H1 (cell line): ENCODE results near the gene GNB1. TPM values are rescaled to one million over a fixed set of nuclear protein-coding genes. Genes with fewer than 3 reads are reported as not detected.

ENCODE experiments used
- CTCF ChIA-PET: fragments of 300-600 bp; sonication (Branson Sonifier 250); formaldehyde crosslinking; loops from one replicate; lab custom pipeline; 2021; ENCODE audit not compliant: partially characterized antibody; lab: Charles Lee
- POLR2A ChIA-PET: fragments of 300-600 bp; sonication (Branson Sonifier 250); formaldehyde crosslinking; loops from one replicate; lab custom pipeline; 2021; ENCODE audit warnings: inconsistent platforms; ENCODE audit not compliant: partially characterized antibody; lab: Charles Lee
- DNase-seq, 2 experiments: peaks; one replicate each; pipeline versions ENCODE4 v3.0.0 to v3.0.0-alpha.2; 2010 to 2022; ENCODE audit warnings: low spot score in 2 of 2, low read depth in 1 of 2, mixed read lengths in 1 of 2
- FAIRE-seq: peaks from 2 replicates; lab custom pipeline; 2011; peaks lifted over from hg19 to GRCh38; lab: Jason Lieb, UNC
- H2AFZ ChIP-seq: 2 replicates; pipeline ENCODE4 v1.8.1; 2012; ENCODE audit warnings: low read length, inconsistent platforms
- H2AK5ac ChIP-seq: 2 replicates; pipeline ENCODE4 v1.6.1; 2013; ENCODE audit warnings: low read depth, low read length
- H2BK120ac ChIP-seq: replicated peaks from 2 replicates; pipeline ENCODE3; 2013; ENCODE audit warnings: low read depth, low read length, inconsistent platforms
- H2BK12ac ChIP-seq: 2 replicates; pipeline ENCODE4 v1.6.1; 2013; ENCODE audit warnings: low read depth, low read length
- H2BK15ac ChIP-seq: 2 replicates; pipeline ENCODE4 v1.6.1; 2013; ENCODE audit warnings: low read length
- H2BK20ac ChIP-seq: 2 replicates; pipeline ENCODE4 v1.6.1; 2013; ENCODE audit warnings: low read length
- H2BK5ac ChIP-seq: 2 replicates; pipeline ENCODE4 v1.6.1; 2013; ENCODE audit warnings: low read depth, low read length
- H3K14ac ChIP-seq: 2 replicates; pipeline ENCODE4 v1.6.1; 2013; ENCODE audit warnings: inconsistent platforms; ENCODE audit not compliant: insufficient read length
- H3K18ac ChIP-seq: 2 replicates; pipeline ENCODE4 v1.6.1; 2013; ENCODE audit warnings: low read length; ENCODE audit errors: extremely low read depth
- H3K23ac ChIP-seq: 2 replicates; pipeline ENCODE4 v1.6.1; 2013; ENCODE audit warnings: inconsistent platforms; ENCODE audit not compliant: insufficient read length
- H3K23me2 ChIP-seq: 2 replicates; pipeline ENCODE4 v1.6.1; 2013; ENCODE audit warnings: low read depth, low read length
- H3K27ac ChIP-seq: 2 replicates; pipeline ENCODE4 v1.6.1; 2011; ENCODE audit warnings: low read depth, low read length, inconsistent platforms
- H3K27me3 ChIP-seq, 4 experiments: replicated peaks in 1 of 4; 1 replicate in 1 of 4; 2 replicates in 3 of 4; pipeline versions ENCODE4 v1.6.1 to v1.8.1; 2011 to 2013; ENCODE audit warnings: low read length in 3 of 4, mild to moderate bottlenecking in 3 of 4, inconsistent platforms in 2 of 4, mixed read lengths in 2 of 4, moderate library complexity in 1 of 4; ENCODE audit not compliant: control insufficient read depth in 3 of 4, insufficient read depth in 3 of 4; ENCODE audit errors: extremely low read depth in 1 of 4
- H3K36me3 ChIP-seq, 4 experiments: 2 replicates each; pipeline versions ENCODE4 v1.6.1 to v1.8.1; 2011 to 2013; ENCODE audit warnings: mild to moderate bottlenecking in 4 of 4, low read length in 3 of 4, moderate library complexity in 2 of 4, control low read depth in 1 of 4, inconsistent platforms in 1 of 4; ENCODE audit not compliant: insufficient read depth in 4 of 4, control insufficient read depth in 2 of 4
- H3K4ac ChIP-seq: replicated peaks from 2 replicates; pipeline ENCODE3; 2013; ENCODE audit warnings: low read length, low read depth, mixed read lengths, inconsistent platforms; ENCODE audit not compliant: insufficient read length
- H3K4me1 ChIP-seq, 4 experiments: replicated peaks in 1 of 4; 1 replicate in 1 of 4; 2 replicates in 3 of 4; pipeline versions ENCODE4 v1.6.1 to v1.8.1; 2011 to 2013; ENCODE audit warnings: low read length in 3 of 4, inconsistent platforms in 2 of 4, mixed read lengths in 1 of 4; ENCODE audit not compliant: insufficient read depth in 4 of 4, control insufficient read depth in 3 of 4
- H3K4me2 ChIP-seq, 2 experiments: 2 replicates each; pipeline versions ENCODE4 v1.6.1 to v1.8.1; 2011 to 2013; ENCODE audit warnings: low read depth in 2 of 2, low read length in 2 of 2, control low read depth in 1 of 2, inconsistent platforms in 1 of 2, mild to moderate bottlenecking in 1 of 2; ENCODE audit not compliant: insufficient read depth in 1 of 2
- H3K4me3 ChIP-seq, 4 experiments: fragments of 200-600, 300-600 bp in 1 of 4; sonication (generic), shearing (Covaris generic), sonication (Bioruptor Twin) in 1 of 4; 2 replicates each; pipeline versions ENCODE4 v1.5.1 to v1.8.1; 2011 to 2016; ENCODE audit warnings: low read length in 4 of 4, low read depth in 3 of 4, control low read depth in 2 of 4, inconsistent platforms in 2 of 4, mild to moderate bottlenecking in 2 of 4, mixed read lengths in 1 of 4, moderate library complexity in 1 of 4; ENCODE audit not compliant: insufficient read depth in 2 of 4; ENCODE audit errors: extremely low read depth in 1 of 4
- H3K56ac ChIP-seq: replicated peaks from 2 replicates; pipeline ENCODE3; 2013; ENCODE audit warnings: low read depth, mild to moderate bottlenecking, mixed read lengths, low read length, inconsistent platforms; ENCODE audit not compliant: insufficient read length
- H3K79me1 ChIP-seq: 2 replicates; pipeline ENCODE4 v1.6.1; 2013; ENCODE audit warnings: low read depth, low read length, control low read depth
- H3K79me2 ChIP-seq, 2 experiments: 2 replicates each; pipeline versions ENCODE4 v1.6.1 to v1.8.1; 2012 to 2013; ENCODE audit warnings: low read length in 2 of 2, mild to moderate bottlenecking in 2 of 2, inconsistent platforms in 1 of 2; ENCODE audit not compliant: insufficient read depth in 2 of 2, control insufficient read depth in 1 of 2
- H3K9ac ChIP-seq, 4 experiments: replicated peaks in 1 of 4; 1 replicate in 1 of 4; 2 replicates in 3 of 4; pipeline versions ENCODE4 v1.6.1 to v1.8.1; 2011 to 2013; ENCODE audit warnings: low read depth in 3 of 4, low read length in 3 of 4, control low read depth in 2 of 4, mild to moderate bottlenecking in 2 of 4, moderate library complexity in 2 of 4, inconsistent platforms in 1 of 4; ENCODE audit errors: extremely low read depth in 1 of 4
- H3K9me3 ChIP-seq, 2 experiments: 2 replicates each; pipeline versions ENCODE4 v1.6.1 to v1.8.1; 2012 to 2013; ENCODE audit warnings: mild to moderate bottlenecking in 2 of 2, moderate library complexity in 2 of 2, control low read depth in 1 of 2, inconsistent platforms in 1 of 2, low read depth in 1 of 2, low read length in 1 of 2, mixed read lengths in 1 of 2; ENCODE audit not compliant: insufficient read depth in 2 of 2
- H4K20me1 ChIP-seq, 2 experiments: replicated peaks in 1 of 2; 2 replicates each; pipeline versions ENCODE3 to v1.8.1; 2011 to 2013; ENCODE audit warnings: inconsistent platforms in 2 of 2, low read length in 2 of 2, mild to moderate bottlenecking in 1 of 2; ENCODE audit not compliant: insufficient read depth in 2 of 2, control insufficient read depth in 1 of 2
- H4K5ac ChIP-seq: 2 replicates; pipeline ENCODE4 v1.6.1; 2013; ENCODE audit warnings: low read length, low read depth, mixed read lengths, inconsistent platforms; ENCODE audit not compliant: insufficient read length
- H4K8ac ChIP-seq: 2 replicates; pipeline ENCODE4 v1.8.0; 2013; ENCODE audit warnings: mild to moderate bottlenecking, moderate library complexity, low read length, inconsistent platforms; ENCODE audit not compliant: insufficient read depth; ENCODE audit errors: extremely low read depth
- H4K91ac ChIP-seq: replicated peaks from 2 replicates; pipeline ENCODE3; 2013; ENCODE audit warnings: low read length, mixed read lengths, inconsistent platforms; ENCODE audit not compliant: insufficient read length
- BCL11A ChIP-seq, 2 experiments: IDR thresholded peaks; one replicate each; pipeline ENCODE4 v1.6.1; 2011; ENCODE audit warnings: low read depth in 2 of 2, low read length in 2 of 2, mild to moderate bottlenecking in 2 of 2
- GTF2F1 ChIP-seq: IDR thresholded peaks from 2 replicates; pipeline ENCODE4 v1.6.1; 2012; ENCODE audit warnings: low read depth, low read length, improper control_type of control experiment, borderline replicate concordance
- JUND ChIP-seq: IDR thresholded peaks from 2 replicates; pipeline ENCODE4 v1.6.1; 2011; ENCODE audit warnings: mild to moderate bottlenecking, improper control_type of control experiment, low read length
- MAFK ChIP-seq: IDR thresholded peaks from 2 replicates; pipeline ENCODE4 v1.6.1; 2012; ENCODE audit warnings: low read depth, mild to moderate bottlenecking, improper control_type of control experiment, low read length
- NRF1 ChIP-seq: IDR thresholded peaks from 2 replicates; pipeline ENCODE4 v1.6.1; 2011; ENCODE audit warnings: mild to moderate bottlenecking, low read depth, low read length, improper control_type of control experiment
- RAD21 ChIP-seq, 2 experiments: IDR thresholded peaks in 1 of 2; conservative IDR thresholded peaks in 1 of 2; 2 replicates each; pipeline ENCODE4 v1.6.1; 2011; ENCODE audit warnings: low read depth in 2 of 2, low read length in 2 of 2, improper control_type of control experiment in 1 of 2, inconsistent platforms in 1 of 2, mild to moderate bottlenecking in 1 of 2, moderate library complexity in 1 of 2
- TBP ChIP-seq: IDR thresholded peaks from 2 replicates; pipeline ENCODE4 v1.6.1; 2011; ENCODE audit warnings: low read depth, low read length, improper control_type of control experiment
- TEAD4 ChIP-seq: IDR thresholded peaks from 2 replicates; pipeline ENCODE4 v1.6.1; 2012; ENCODE audit warnings: low read depth, low read length, inconsistent platforms, mixed read lengths
- WGBS, 2 experiments: shearing (Covaris generic) in 1 of 2; methylation state at CpG; one replicate each; pipeline versions ENCODE4 v1.1.6 to v1.1.7; 2013 to 2015; ENCODE audit warnings: low lambda C conversion rate in 2 of 2, mixed read lengths in 2 of 2, inconsistent platforms in 1 of 2, low coverage in 1 of 2, missing lambda C conversion rate in 1 of 2; ENCODE audit not compliant: insufficient replicate concordance in 2 of 2, insufficient coverage in 1 of 2, insufficient read length in 1 of 2; ENCODE audit errors: extremely low coverage in 1 of 2, missing lambda C conversion rate in 1 of 2; 5-methylcytosine and 5-hydroxymethylcytosine counted together
- polyA plus RNA-seq, 7 experiments: library from polyadenylated mRNA; depleted of rRNA in 3 of 7; stranded (reverse) in 5 of 7; unstranded in 2 of 7; fragments of >200 nt in 5 of 7; fragments of 200-250 nt in 2 of 7; gene quantifications; 1 replicate in 5 of 7; 2 replicates in 1 of 7; 4 replicates in 1 of 7; pipeline versions ENCODE4 v1.2.1 to v1.2.3, GENCODE V29; 2011 to 2013; ENCODE audit warnings: missing spikeins in 2 of 7, mixed read lengths in 2 of 7
- total RNA-seq: library from RNA; stranded (reverse); fragmentation: NEBNext Ultra II Directional; extraction: Animal tissue kit (Norgen Biotek cat#: 25700); gene quantifications from 2 replicates; pipeline ENCODE4 v1.2.1, GENCODE V29; 2021
- TF ChIP-seq, protein P1 (sequence below): IDR thresholded peaks from 2 replicates; pipeline ENCODE4 v1.6.1; 2012; ENCODE audit warnings: inconsistent platforms
- TF ChIP-seq, protein P2 (sequence below): IDR thresholded peaks from 2 replicates; pipeline ENCODE4 v1.6.1; 2012; ENCODE audit warnings: low read length, inconsistent platforms

The GNB1 gene
- total and polyA plus RNA-seq, 2 of the 8 experiments (the other 6 are each of a cell fraction or from before 2014, with no cell fraction given): 343 to 382 TPM

DNA sequence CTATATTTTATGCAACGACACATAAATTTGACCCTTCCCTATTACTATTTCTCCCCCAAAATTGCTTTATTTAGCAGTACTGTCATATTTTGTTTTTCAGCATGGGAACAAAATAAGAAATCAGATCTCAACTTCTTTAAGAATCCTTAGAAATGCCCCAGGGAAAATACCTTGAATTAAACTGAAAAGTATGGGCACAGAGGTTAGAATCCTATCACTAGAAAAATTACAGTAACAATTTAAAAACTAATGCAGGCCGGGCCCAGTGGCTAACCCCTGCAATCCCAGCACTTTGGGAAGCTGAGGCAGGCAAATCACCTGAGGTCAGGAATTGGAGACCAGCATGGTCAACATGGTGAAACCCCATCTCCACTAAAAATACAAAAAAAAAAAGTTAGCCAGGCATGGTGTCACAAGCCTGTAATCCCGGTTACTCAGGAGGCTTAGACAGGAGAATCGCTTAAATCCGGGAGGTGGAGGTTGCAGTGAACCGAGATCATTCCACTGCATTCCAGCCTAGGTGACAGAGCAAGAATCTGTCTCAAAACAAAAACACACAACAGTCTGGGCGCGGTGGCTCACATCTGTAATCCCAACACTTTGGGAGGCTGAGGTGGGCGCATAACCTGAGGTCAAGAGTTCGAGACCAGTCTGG is 51.4 kb downstream of the GNB1 start:
- Histone ChIP-seq H3K79me2 (peaks cover 12 to 86% of the 10 kb centered on the region in 2 experiments; a peak in 3 of 4 replicates), H3K9ac (no peak overlapping the region), H2BK20ac (no peak overlapping the region), H3K27me3 (no peaks in the 10 kb centered on the region), H3K56ac (no peak overlapping the region), H3K36me3 (peaks cover 0 to 10% (median 3%) of the 10 kb centered on the region in 4 experiments; a peak in 4 of 8 replicates), H2BK15ac (no peak overlapping the region), H3K14ac (no peak overlapping the region), H2AFZ (no peak overlapping the region), H4K91ac (no peak overlapping the region), H3K4me3 (no peak overlapping the region), H2BK5ac (no peak overlapping the region), H3K79me1 (peaks cover 7% of the 10 kb centered on the region), H2BK12ac (no peak overlapping the region), H3K9me3 (no peaks in the 10 kb centered on the region), H3K27ac (no peak overlapping the region), H4K20me1 (peaks cover 19% of the 10 kb centered on the region in 2 experiments), H3K4me2 (no peak overlapping the region), H3K23ac (no peak overlapping the region), H3K18ac (no peak overlapping the region), H4K5ac (no peak overlapping the region), H2BK120ac (no peak overlapping the region), H3K4me1 (0 out of 7 replicates have a peak, but pooled peaks cover 0 to 2% (median 0%) of the 10 kb centered on the region in 4 experiments), H3K4ac (no peak overlapping the region), H2AK5ac (no peak overlapping the region), H3K23me2 (no peaks in the 10 kb centered on the region), H4K8ac (no peak overlapping the region)
- CTCF ChIA-PET: interaction anchor here (0.6 to 0.7 kb wide), 3 partner anchors 9 to 1593 kb away, joined by 3 read pairs; no protein-coding TSS in a partner anchor
- no peak for DNase-seq
- 94% methylated on average over 10 of the region's 10 CpGs; no CpG with 5 or more reads in 1 of the 2 experiments for WGBS, 2 experiments
- FAIRE-seq: no peak
- POLR2A ChIA-PET: interaction anchor here (0.7 to 2.3 kb wide), 4 partner anchors 10 to 245 kb away, joined by 3 to 6 read pairs (median 4); no protein-coding TSS in a partner anchor
- TF ChIP-seq TBP (no peak), NRF1 (no peak), MAFK (no peak), BCL11A (IDR thresholded peaks at IDR 0.05; ENCODE audit: low read depth in 2 of 2, low read length in 2 of 2) (no peak), RAD21 (IDR thresholded peaks at IDR 0.05 in 1 of 2, conservative IDR thresholded peaks at IDR 0.05 in 1 of 2; ENCODE audit: low read depth in 2 of 2, low read length in 2 of 2) (no peak), JUND (no peak), TEAD4 (no peak), GTF2F1 (no peak)
- TF ChIP-seq, protein P1, sequence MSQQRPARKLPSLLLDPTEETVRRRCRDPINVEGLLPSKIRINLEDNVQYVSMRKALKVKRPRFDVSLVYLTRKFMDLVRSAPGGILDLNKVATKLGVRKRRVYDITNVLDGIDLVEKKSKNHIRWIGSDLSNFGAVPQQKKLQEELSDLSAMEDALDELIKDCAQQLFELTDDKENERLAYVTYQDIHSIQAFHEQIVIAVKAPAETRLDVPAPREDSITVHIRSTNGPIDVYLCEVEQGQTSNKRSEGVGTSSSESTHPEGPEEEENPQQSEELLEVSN: no peak
- TF ChIP-seq, protein P2, sequence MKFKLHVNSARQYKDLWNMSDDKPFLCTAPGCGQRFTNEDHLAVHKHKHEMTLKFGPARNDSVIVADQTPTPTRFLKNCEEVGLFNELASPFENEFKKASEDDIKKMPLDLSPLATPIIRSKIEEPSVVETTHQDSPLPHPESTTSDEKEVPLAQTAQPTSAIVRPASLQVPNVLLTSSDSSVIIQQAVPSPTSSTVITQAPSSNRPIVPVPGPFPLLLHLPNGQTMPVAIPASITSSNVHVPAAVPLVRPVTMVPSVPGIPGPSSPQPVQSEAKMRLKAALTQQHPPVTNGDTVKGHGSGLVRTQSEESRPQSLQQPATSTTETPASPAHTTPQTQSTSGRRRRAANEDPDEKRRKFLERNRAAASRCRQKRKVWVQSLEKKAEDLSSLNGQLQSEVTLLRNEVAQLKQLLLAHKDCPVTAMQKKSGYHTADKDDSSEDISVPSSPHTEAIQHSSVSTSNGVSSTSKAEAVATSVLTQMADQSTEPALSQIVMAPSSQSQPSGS: no peak
